Esophagus muscularis mucosa (tissue), 4 donors: ENCODE results near the gene ISOC1.

ENCODE experiments used
- CTCF ChIP-seq, 3 experiments: fragments of 200-600 bp in 2 of 3; fragments of 450-650 bp in 1 of 3; sonication (generic) in 2 of 3; IDR thresholded peaks; one replicate each; pipeline ENCODE4 v1.5.1; 2017 to 2019; ENCODE audit warnings: antibody characterized with exemption in 3 of 3, mild to moderate bottlenecking in 2 of 3, moderate library complexity in 1 of 3
- EP300 ChIP-seq: sonication (generic); formaldehyde crosslinking; IDR thresholded peaks from one replicate; pipeline ENCODE4 v1.6.1; 2017; ENCODE audit warnings: antibody characterized with exemption
- POLR2A ChIP-seq: fragments of 450-650 bp; IDR thresholded peaks from one replicate; pipeline ENCODE4 v1.6.1; 2017; ENCODE audit warnings: antibody characterized with exemption, moderate library complexity, mild to moderate bottlenecking, low read depth
- POLR2AphosphoS5 ChIP-seq, 2 donors: sonication (generic); formaldehyde crosslinking; IDR thresholded peaks; one replicate each; pipeline ENCODE4 v1.6.1; 2017; ENCODE audit warnings: antibody characterized with exemption in 2 of 2

- no peak for TF ChIP-seq CTCF (IDR thresholded peaks at IDR 0.05)
- TF ChIP-seq POLR2A = no peak
- TF ChIP-seq POLR2AphosphoS5 (IDR thresholded peaks at IDR 0.05) = peak in 1 of 2 donors; percentile 15
- TF ChIP-seq EP300 = no peak
Observed at GRCh38 chr5:129097498-129098296, 3.1 kb downstream of the ISOC1 start.
